H7 (cell line): ENCODE measurements around the gene FADS3. TPM values are rescaled to one million over a fixed set of nuclear protein-coding genes. Genes with fewer than 3 reads are reported as not detected.

Experiments
- DNase-seq: peaks from one replicate; pipeline ENCODE4 v3.0.0; 2012
- H3K27me3 ChIP-seq: 2 replicates; pipeline ENCODE4 v1.6.0; 2011; ENCODE audit warnings: mild to moderate bottlenecking, low read length; ENCODE audit not compliant: control insufficient read depth, insufficient read depth
- H3K36me3 ChIP-seq: replicated peaks from 2 replicates; pipeline ENCODE4 v1.5.1; 2011; ENCODE audit warnings: low read length; ENCODE audit not compliant: control insufficient read depth, insufficient read depth
- H3K4me3 ChIP-seq: 2 replicates; pipeline ENCODE4 v1.5.1; 2011; ENCODE audit warnings: low read depth, mild to moderate bottlenecking, control low read depth, low read length, moderate library complexity; ENCODE audit not compliant: insufficient read depth
- total RNA-seq: library from RNA; depleted of rRNA; stranded (reverse); fragments of >200 nt; shearing (Covaris generic); gene quantifications from 2 replicates; pipeline ENCODE4 v1.2.3, GENCODE V29; 2014

Gene FADS3
- total RNA-seq, 1 experiment from 2014 or later: 27.1 TPM

DNA sequence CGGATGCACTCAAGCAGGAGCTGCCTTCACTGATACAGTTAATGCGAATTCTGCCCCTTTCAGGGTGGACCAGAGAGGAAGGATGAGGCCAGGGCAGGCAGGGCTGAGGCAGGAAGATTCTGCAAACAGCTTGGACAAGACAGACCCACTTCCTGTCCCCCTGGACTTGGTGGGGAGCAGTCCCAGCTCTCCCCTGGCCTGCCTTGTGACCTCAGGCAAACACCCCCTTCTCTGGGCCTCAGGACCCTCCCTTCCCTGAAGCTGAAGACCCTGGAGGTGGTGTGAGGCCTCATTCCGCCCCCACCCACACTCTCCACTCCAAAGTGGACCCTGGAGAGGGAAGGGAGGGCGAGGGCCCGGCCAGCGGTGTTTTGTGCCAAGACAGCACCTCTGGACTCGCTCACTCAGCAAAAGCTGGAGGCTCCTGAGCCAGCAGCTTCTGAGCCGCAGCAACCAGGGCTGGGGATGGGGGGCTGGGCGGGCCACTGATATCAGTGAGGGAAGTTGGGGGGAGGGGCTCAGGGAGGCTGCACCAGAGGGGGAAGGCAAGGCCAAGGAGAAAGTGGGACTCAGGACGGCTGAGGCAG, 17.5 kb upstream of the FADS3 start:
- DNase-seq: peak; percentile 87
- Histone ChIP-seq H3K27me3 (no peaks in the 10 kb centered on the region), H3K4me3 (no peak overlapping the region)

DNA sequence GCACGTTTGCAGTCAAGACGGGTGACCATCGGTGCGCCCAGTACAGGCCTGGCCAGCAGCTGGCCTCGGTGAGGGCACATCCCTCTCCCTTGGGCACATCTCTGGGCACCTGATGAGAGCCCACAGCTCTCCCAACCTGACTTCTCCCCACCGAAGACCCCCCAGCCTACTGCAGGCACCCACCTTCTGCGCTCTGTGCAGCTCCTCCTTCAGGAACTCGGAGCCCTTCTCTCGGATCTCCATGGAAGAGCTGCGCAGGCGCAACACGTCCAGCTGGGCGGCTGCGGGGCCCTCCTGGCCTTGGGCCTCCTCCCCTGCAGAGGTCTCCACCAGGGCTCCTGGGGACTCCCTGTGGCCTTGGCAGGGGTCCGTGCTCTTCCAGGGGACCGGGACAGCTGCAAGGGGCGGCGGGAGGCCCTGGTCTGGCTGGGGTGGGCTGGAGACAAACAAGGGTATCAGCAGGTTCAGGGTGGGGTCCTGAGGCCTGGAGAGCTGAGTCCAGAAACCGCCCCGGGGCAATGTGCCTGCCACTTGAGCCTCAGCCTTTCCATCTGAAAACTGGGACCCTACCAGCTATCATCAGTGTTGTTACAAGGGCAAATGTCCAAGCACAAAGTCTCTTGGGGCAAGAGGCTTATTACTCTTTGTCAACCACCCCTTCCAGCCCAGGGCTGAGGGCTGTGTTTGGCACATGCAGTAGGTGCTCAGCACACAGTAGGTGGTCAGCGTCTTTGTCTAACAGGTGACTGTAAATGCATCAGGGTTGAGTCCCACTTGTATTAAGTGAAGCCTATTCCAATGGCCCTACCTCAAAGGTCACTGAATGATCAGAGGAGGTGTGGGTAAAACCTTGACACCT, 16.8 kb upstream of the FADS3 start:
- Histone ChIP-seq H3K27me3 (no peaks in the 10 kb centered on the region), H3K36me3 (no peaks in the 10 kb centered on the region), H3K4me3 (no peak overlapping the region)
- no peak for DNase-seq

More for the DNA sequence above, 17.5 kb upstream of the FADS3 start:
- no peaks in the 10 kb centered on the region for H3K36me3 ChIP-seq

DNA sequence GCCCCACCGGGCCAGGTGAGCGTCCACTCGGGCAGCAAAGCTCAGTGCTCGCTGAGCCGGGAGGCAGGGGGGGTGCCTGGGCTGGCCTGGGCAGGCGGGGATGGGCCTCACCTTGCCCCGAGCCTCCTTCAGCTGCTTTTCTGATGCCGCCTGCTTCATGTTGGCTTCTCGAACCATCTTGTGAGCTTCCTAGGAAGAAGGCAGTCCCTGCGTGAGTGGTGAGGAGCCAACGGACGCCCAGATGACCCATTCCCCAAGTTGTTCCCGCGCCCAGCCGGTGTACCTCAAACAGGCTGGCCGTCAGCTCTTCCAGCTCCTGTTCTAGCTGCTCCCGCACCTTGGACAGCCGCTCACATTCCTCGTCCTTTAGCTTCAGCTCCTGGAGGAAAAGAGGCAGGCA, 15.9 kb upstream of the FADS3 start:
- Histone ChIP-seq H3K36me3 (no peaks in the 10 kb centered on the region), H3K27me3 (no peaks in the 10 kb centered on the region), H3K4me3 (no peak overlapping the region)
- DNase-seq: no peak

DNA sequence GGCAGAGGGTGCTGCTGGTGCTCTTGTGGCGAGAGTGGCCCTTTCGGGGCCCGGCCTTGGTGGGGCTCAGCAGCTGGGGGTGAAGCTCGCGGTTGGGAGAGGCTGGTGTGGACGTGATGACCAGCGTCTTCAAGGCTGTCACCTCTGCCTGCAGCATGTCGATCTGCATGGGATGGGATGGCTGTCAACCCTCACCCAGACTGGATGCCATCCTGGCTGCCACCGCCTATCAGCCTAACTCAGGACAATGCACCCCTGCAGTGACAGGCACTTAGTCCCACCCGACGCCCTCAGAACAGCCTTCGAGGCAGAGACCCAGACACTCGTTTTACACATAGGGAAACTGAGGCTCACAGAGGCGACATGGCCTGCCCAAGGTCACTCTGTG, 15.2 kb upstream of the FADS3 start:
- Histone ChIP-seq H3K27me3 (no peaks in the 10 kb centered on the region), H3K4me3 (no peak overlapping the region), H3K36me3 (no peaks in the 10 kb centered on the region; the same call in 1 of the 2 replicates)
- DNase-seq: no peak

DNA sequence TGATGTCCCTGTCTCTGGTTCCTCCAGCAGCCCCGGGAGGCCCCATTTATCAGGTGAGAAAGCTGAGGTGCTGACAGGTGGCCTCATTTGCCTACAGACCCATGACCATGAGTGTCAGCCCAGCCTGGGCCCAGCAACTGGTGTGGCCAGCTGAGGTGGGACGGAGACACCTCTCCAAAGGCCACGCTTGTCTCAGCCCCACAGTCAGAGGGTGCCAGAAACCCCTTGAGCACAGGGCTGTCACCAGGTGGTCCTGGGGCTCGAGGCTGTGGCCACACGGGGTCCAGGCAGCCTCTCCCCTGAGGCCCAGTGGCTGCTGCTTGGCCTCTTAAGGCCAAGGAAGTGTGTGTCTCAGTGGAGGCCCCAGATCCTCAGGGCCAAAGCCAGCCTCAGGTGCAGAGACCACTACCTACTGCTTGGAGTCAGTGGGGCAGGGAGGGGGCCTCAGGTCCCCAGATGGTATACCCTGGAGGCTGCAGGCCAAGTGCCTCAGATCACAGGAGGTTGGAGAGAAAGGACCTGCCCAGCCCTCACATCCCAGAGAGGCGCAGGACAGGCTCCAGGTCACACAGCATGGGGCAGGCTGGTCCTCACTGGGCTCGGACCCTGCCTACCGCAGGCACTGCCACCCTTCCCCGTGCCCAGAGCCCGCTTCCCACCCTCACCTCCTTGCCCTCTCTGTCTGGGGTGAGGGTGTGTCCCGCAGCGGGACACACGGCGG, 14.6 kb upstream of the FADS3 start:
- Histone ChIP-seq H3K27me3 (no peaks in the 10 kb centered on the region), H3K4me3 (no peak overlapping the region), H3K36me3 (no peaks in the 10 kb centered on the region; the same call in 1 of the 2 replicates)
- no peak for DNase-seq

DNA sequence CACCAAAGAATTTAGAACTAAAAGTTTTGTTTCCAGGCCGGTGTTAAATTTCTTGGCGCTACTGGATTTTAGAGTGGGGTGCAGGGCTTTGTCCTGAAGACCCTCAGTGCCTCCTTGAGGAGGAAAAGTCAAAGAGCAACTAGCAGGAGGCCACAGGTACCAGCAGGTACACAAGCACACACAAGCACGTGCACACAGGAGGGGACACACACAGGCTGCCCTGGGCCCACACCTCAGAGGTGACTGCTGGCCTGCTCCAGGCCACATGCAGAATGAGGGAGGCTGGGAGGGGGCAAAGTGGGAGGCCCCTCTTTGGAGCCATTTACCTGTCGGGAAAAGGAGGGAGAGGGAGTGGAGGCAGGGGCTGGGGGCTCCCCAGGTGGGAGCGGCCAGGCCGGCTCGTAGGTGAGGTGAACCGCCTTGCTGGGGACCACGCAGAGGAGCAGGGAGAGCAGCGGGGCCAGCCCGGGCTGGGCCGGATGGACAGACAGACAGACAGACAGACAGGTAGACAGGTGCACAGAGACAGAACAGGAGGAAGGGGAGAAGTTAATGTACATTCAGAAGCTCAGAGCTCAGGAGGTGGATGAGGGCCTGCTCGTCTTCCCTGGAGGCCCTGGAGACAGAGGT, 13.8 kb upstream of the FADS3 start:
- H3K36me3 ChIP-seq: no peaks in the 10 kb centered on the region; the same call in 1 of the 2 replicates
- no peak for DNase-seq
- no peak overlapping the region for H3K4me3 ChIP-seq
- H3K27me3 ChIP-seq: no peaks in the 10 kb centered on the region

DNA sequence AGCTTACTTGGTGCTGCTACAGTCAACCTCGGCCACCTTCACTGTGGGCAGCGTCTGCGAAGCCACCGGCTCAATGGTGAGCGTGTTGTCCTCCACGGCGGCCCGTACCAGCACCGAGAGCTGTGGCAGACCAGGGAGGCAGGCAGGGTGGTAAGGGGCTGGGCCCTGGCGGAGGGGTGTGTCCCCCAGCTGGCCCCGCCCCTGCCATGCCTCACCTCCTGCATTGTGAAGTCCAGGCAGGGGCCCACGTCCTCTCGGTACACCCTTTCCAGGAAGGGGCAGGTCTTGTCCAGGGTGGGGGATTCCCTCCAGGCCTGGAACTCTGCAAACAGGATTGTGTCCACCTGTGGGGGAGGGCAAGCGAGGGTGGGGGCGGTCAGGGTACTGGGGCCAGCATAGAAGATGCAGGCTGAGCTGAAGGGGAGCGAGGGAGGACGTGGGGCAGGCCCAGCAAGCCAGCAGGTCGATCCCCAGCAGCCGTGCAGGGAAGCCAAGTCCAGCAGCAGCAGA, 13.2 kb upstream of the FADS3 start:
- DNase-seq: peak; percentile 97
- no peaks in the 10 kb centered on the region; the same call in 1 of the 2 replicates for H3K36me3 ChIP-seq
- no peak overlapping the region for H3K4me3 ChIP-seq
- no peaks in the 10 kb centered on the region for H3K27me3 ChIP-seq

DNA sequence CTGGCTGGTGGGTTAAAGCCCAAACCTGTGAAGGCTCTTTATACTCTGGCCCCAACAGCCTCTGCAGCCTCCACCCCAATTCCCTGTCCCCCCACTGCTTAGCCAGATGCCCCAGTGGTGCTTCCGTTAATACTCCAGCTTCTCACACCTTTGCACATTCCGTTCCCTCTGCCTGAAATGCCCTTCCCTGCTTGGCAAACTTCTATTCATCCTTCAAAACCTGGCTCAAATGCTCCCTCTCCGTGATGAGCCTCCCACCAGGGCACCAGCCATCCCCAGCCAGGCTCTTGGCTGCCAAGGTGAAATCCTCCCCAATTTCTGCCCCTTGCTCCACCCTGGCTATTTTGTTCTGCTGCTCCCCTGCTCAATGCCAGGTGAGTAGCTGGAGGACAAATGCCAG, 12.5 kb upstream of the FADS3 start:
- H3K36me3 ChIP-seq: no peaks in the 10 kb centered on the region; the same call in 1 of the 2 replicates
- no peak overlapping the region for H3K4me3 ChIP-seq
- no peak for DNase-seq
- H3K27me3 ChIP-seq: no peaks in the 10 kb centered on the region

DNA sequence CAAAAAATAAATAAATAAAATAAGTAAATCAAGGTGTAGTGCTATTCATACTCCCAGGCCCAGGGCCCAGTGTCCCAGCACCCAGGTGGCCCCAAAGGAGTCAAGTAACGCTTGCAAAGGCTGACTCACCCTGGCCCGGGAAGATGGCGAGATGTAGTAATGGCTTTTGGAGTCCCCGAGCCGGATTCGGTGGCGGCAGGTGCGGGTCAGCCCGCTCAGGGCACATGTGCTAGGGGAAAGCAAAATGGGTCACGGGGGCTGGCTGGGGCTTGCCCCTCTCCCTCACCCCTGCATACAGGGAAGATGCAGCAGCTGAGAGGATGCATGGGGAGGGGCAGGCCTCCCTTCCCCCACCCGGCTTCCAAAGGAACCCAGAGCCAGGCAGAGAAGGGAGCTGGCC, 11.0 kb upstream of the FADS3 start:
- no peak for DNase-seq
- Histone ChIP-seq H3K4me3 (no peak overlapping the region), H3K27me3 (no peaks in the 10 kb centered on the region), H3K36me3 (no peaks in the 10 kb centered on the region; the same call in 1 of the 2 replicates)

DNA sequence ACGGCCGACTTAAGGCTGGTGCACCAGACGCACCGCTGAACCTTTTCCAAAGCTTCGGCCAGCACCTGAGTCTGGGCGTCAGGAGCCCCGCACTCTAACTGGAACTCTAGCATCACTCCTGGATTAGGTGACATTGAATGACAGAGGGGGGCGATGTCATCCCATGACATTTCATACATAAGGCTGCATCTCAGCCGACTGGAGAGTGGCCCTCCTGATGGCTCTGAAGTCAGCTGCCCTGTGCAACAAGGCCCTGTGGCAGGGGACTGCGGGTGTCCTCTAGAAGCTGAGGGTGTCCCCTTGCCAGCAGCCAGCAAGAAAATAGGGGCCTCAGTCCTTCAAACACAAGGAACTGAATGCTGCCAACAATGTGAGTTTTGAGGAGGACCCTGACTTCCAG, 10.1 kb upstream of the FADS3 start:
- no peak for DNase-seq
- H3K36me3 ChIP-seq: no peaks in the 10 kb centered on the region; the same call in 1 of the 2 replicates
- H3K4me3 ChIP-seq: no peak overlapping the region
- H3K27me3 ChIP-seq: no peaks in the 10 kb centered on the region

DNA sequence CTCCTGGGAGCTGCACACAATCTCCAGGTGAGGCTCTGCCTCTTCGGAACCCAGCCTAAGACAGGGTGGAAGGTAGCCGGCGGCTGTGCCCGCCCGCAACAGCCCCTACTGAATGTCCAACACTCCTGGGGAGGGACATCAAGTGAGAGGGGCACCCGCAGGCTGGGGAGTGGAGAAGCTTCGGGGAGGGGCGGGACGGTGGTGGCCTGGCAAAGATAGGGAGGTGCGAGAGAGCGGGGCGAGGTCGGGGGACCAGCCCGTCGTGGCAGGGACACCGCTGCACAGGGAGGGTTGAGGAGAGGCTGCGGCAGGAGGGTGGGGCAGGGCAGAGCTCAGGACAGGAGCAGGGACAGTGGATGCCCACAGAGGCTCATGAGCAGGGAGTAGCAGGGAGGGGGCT, 8.9 kb upstream of the FADS3 start:
- DNase-seq: no peak
- Histone ChIP-seq H3K36me3 (no peaks in the 10 kb centered on the region; the same call in 1 of the 2 replicates), H3K27me3 (no peaks in the 10 kb centered on the region), H3K4me3 (no peak overlapping the region)

DNA sequence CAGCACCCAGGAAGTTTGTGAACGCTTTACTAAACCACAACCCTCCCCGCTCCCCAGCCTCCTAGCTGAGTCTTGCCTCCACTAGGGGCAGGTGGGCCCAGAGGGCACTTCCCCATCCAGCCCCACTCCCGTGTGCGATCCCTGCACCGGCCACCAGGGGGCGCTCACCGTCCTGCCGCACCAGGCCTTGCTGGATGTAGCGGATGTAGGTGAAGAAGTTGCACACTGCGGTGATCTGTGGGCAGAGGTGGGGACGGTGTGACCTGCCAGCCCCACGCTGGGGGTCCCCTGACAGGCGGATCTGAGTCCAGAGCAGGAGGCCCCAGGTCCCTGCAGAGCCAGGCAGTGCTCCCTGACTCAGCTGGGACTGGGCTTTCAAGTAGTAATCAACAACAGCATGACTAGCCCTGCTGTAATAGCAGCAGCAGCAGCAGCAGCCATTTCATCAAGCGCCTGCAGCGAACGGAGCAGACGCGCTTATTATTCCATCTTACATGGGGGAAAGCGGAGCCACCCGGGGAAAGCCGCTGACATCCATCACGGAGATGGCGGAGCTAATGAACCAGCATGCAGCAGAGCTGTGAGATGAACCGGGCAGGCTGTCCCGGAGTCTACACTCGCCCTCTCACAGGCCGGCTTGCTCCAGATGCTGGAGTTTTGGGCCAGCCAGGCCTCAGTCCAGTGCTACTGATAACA, 7.9 kb upstream of the FADS3 start:
- peak; percentile 100 for DNase-seq

DNA sequence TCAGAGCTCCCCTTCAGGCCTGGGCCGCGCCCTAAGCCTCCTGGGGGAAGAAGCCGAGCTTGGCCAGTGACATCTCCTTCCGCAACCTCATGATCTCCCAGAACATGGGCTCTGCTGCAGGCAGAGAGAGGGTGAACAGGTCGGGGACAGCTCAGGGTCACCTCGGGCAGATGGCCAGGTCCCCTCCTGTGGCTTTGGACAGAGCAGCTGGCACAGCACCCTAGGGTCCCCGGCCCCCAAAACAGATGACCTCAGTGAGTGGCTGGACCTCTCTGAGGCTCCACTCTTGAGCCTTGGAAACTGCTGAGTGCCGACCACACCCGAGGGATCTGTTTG, 6.9 kb upstream of the FADS3 start:
- H3K27me3 ChIP-seq: no peaks in the 10 kb centered on the region
- no peak overlapping the region for H3K4me3 ChIP-seq
- DNase-seq: no peak
- H3K36me3 ChIP-seq: no peaks in the 10 kb centered on the region; the same call in 1 of the 2 replicates

More for the DNA sequence above, 7.9 kb upstream of the FADS3 start:
- Histone ChIP-seq H3K36me3 (no peaks in the 10 kb centered on the region; the same call in 1 of the 2 replicates), H3K27me3 (no peaks in the 10 kb centered on the region), H3K4me3 (no peak overlapping the region)
